SK-N-SH (cell line): ENCODE measurements around the gene CLEC16A. TPM values are rescaled to one million over a fixed set of nuclear protein-coding genes. Genes with fewer than 3 reads are reported as not detected.

Experiments
- CTCF ChIA-PET: fragments of 300-600, 350-600 bp; formaldehyde crosslinking; extraction: SDS; loops from one replicate; lab custom pipeline; 2021; lab: Yijun Ruan, JAX
- POLR2A ChIA-PET: fragments of 350-600 bp; sonication (Branson Sonifier 250); formaldehyde crosslinking; extraction: SDS; loops from one replicate; lab custom pipeline; 2020; ENCODE audit warnings: antibody characterized with exemption, inconsistent platforms; lab: Yijun Ruan, JAX
- DNase-seq: peaks from one replicate; pipeline ENCODE4 v3.0.0; 2012
- H2AFZ ChIP-seq: fragments of 200-600 bp; sonication (generic); 2 replicates; pipeline ENCODE4 v1.8.1; 2016; ENCODE audit warnings: antibody characterized with exemption, mild to moderate bottlenecking, low read depth
- H3F3A ChIP-seq: fragments of 200-600 bp; sonication (generic); replicated peaks from 2 replicates; pipeline ENCODE3; 2016; ENCODE audit warnings: antibody characterized with exemption, mild to moderate bottlenecking; ENCODE audit not compliant: insufficient read depth
- H3K27ac ChIP-seq, 2 experiments: fragments of 200-500 bp in 1 of 2; fragments of 200-600 bp in 1 of 2; sonication (Bioruptor generic) in 1 of 2; sonication (generic), shearing (Covaris generic) in 1 of 2; 2 replicates each; pipeline versions ENCODE4 v1.5.1 to v1.6.1; 2014 to 2016; ENCODE audit warnings: low read depth in 2 of 2, inconsistent platforms in 1 of 2, low read length in 1 of 2, mild to moderate bottlenecking in 1 of 2, mixed read lengths in 1 of 2
- H3K27me3 ChIP-seq: fragments of 200-600 bp; sonication (generic), shearing (Covaris generic); 2 replicates; pipeline ENCODE4 v1.6.1; 2016; ENCODE audit warnings: mixed run types; ENCODE audit not compliant: insufficient read depth
- H3K36me3 ChIP-seq, 2 experiments: fragments of 200-500 bp in 1 of 2; fragments of 200-600 bp in 1 of 2; sonication (Bioruptor generic) in 1 of 2; sonication (generic) in 1 of 2; replicated peaks in 1 of 2; 2 replicates each; pipeline versions ENCODE3 to v1.5.1; 2014 to 2016; ENCODE audit warnings: low read length in 1 of 2, mild to moderate bottlenecking in 1 of 2; ENCODE audit not compliant: insufficient read depth in 2 of 2, control insufficient read depth in 1 of 2
- H3K4me1 ChIP-seq, 2 experiments: fragments of 200-500 bp in 1 of 2; fragments of 200-600 bp in 1 of 2; sonication (Bioruptor generic) in 1 of 2; sonication (generic), shearing (Covaris generic) in 1 of 2; 2 replicates each; pipeline versions ENCODE4 v1.5.1 to v1.6.1; 2014 to 2016; ENCODE audit warnings: low read depth in 1 of 2, low read length in 1 of 2, mixed run types in 1 of 2; ENCODE audit not compliant: insufficient read depth in 2 of 2, control insufficient read depth in 1 of 2
- H3K4me2 ChIP-seq: fragments of 200-600 bp; sonication (generic), shearing (Covaris generic); 2 replicates; pipeline ENCODE4 v1.6.1; 2017; ENCODE audit warnings: mixed run types
- H3K4me3 ChIP-seq, 2 experiments: fragments of 200-500 bp in 1 of 2; fragments of 200-600 bp in 1 of 2; sonication (Bioruptor generic) in 1 of 2; sonication (generic), shearing (Covaris generic) in 1 of 2; 2 replicates each; pipeline versions ENCODE4 v1.5.1 to v1.8.1; 2014 to 2016; ENCODE audit warnings: low read depth in 2 of 2, inconsistent platforms in 1 of 2, low read length in 1 of 2, mild to moderate bottlenecking in 1 of 2, mixed read lengths in 1 of 2, moderate library complexity in 1 of 2
- H3K79me2 ChIP-seq: fragments of 200-600 bp; sonication (generic); 2 replicates; pipeline ENCODE4 v1.8.1; 2017; ENCODE audit warnings: mild to moderate bottlenecking; ENCODE audit not compliant: insufficient read depth
- H3K9ac ChIP-seq: fragments of 200-600 bp; sonication (generic); 2 replicates; pipeline ENCODE4 v1.6.1; 2017; ENCODE audit warnings: mixed run types
- H3K9me2 ChIP-seq: fragments of 200-600 bp; sonication (generic); 2 replicates; pipeline ENCODE4 v1.6.1; 2017; ENCODE audit warnings: mixed run types
- H3K9me3 ChIP-seq: fragments of 200-600 bp; sonication (generic); 2 replicates; pipeline ENCODE4 v1.6.1; 2017; ENCODE audit warnings: mixed run types, mild to moderate bottlenecking, moderate library complexity
- H4K20me1 ChIP-seq: fragments of 200-600 bp; sonication (generic); 2 replicates; pipeline ENCODE4 v1.6.1; 2017; ENCODE audit warnings: mild to moderate bottlenecking, mixed run types; ENCODE audit not compliant: insufficient read depth
- EP300 ChIP-seq, 2 experiments: IDR thresholded peaks; 2 replicates each; pipeline versions ENCODE4 v1.4.0 to v1.6.1; 2012; ENCODE audit warnings: borderline replicate concordance in 1 of 2, low read depth in 1 of 2, low read length in 1 of 2
- FOSL2 ChIP-seq: IDR thresholded peaks from 2 replicates; pipeline ENCODE4 v1.4.0; 2012; ENCODE audit warnings: low read depth, mild to moderate bottlenecking, moderate library complexity, borderline replicate concordance
- FOXJ3 ChIP-seq: sonication (generic); formaldehyde crosslinking; IDR thresholded peaks from 2 replicates; pipeline ENCODE4 v1.5.1; 2020; ENCODE audit warnings: mild to moderate bottlenecking, missing genetic modification reagents
- FOXM1 ChIP-seq: IDR thresholded peaks from 2 replicates; pipeline ENCODE4 v1.4.0; 2012; ENCODE audit warnings: low read depth, mild to moderate bottlenecking
- GABPA ChIP-seq: IDR thresholded peaks from 2 replicates; pipeline ENCODE4 v1.4.0; 2012; ENCODE audit warnings: low read depth, mild to moderate bottlenecking
- JUND ChIP-seq: IDR thresholded peaks from 2 replicates; pipeline ENCODE4 v1.4.0; 2012
- MEF2A ChIP-seq: IDR thresholded peaks from 2 replicates; pipeline ENCODE4 v1.4.0; 2012; ENCODE audit warnings: low read depth, borderline replicate concordance
- MXI1 ChIP-seq: IDR thresholded peaks from 2 replicates; pipeline ENCODE4 v1.6.1; 2012; ENCODE audit warnings: mild to moderate bottlenecking, low read depth, low read length, improper control_type of control experiment
- NRF1 ChIP-seq: IDR thresholded peaks from 2 replicates; pipeline ENCODE4 v1.6.1; 2012; ENCODE audit warnings: low read depth, mild to moderate bottlenecking, low read length
- POLR2AphosphoS5 ChIP-seq: IDR thresholded peaks from 2 replicates; pipeline ENCODE4 v1.6.1; 2012; ENCODE audit warnings: low read depth, low read length
- RCOR1 ChIP-seq: fragments of 150-350 bp; IDR thresholded peaks from 2 replicates; pipeline ENCODE4 v1.6.1; 2017; ENCODE audit warnings: antibody characterized with exemption, low read length
- RXRA ChIP-seq: IDR thresholded peaks from 2 replicates; pipeline ENCODE4 v1.4.0; 2012; ENCODE audit warnings: low read depth, mild to moderate bottlenecking, borderline replicate concordance
- SIN3A ChIP-seq: IDR thresholded peaks from 2 replicates; pipeline ENCODE4 v1.6.1; 2012; ENCODE audit warnings: low read depth, mild to moderate bottlenecking, low read length, moderate library complexity, borderline replicate concordance
- TCF12 ChIP-seq: IDR thresholded peaks from 2 replicates; pipeline ENCODE4 v1.4.0; 2012
- WGBS: methylation state at CpG from one replicate; pipeline ENCODE4 v1.1.6; 2017; ENCODE audit warnings: low lambda C conversion rate; 5-methylcytosine and 5-hydroxymethylcytosine counted together
- polyA plus RNA-seq, 3 experiments: library from polyadenylated mRNA; depleted of rRNA; stranded (reverse); fragments of >200 nt; gene quantifications; 2 replicates each; pipeline ENCODE4 v1.2.3, GENCODE V29; 2012
- TF ChIP-seq, protein P1 (sequence below): IDR thresholded peaks from 2 replicates; pipeline ENCODE4 v1.4.0; 2012; ENCODE audit warnings: low read depth
- TF ChIP-seq, protein P2 (sequence below): IDR thresholded peaks from 2 replicates; pipeline ENCODE4 v1.6.1; 2012; ENCODE audit warnings: mild to moderate bottlenecking, low read depth, low read length, moderate library complexity
- TF ChIP-seq, protein P3 (sequence below): fragments of 150-350 bp; IDR thresholded peaks from 2 replicates; pipeline ENCODE4 v1.6.1; 2016; ENCODE audit warnings: mild to moderate bottlenecking, low read depth, low read length
- TF ChIP-seq, protein P4 (sequence below): IDR thresholded peaks from 2 replicates; pipeline ENCODE4; 2012

Gene CLEC16A
- polyA plus RNA-seq, 1 of the 3 experiments (the other 2 are of a cell fraction) = 13.7 TPM

DNA sequence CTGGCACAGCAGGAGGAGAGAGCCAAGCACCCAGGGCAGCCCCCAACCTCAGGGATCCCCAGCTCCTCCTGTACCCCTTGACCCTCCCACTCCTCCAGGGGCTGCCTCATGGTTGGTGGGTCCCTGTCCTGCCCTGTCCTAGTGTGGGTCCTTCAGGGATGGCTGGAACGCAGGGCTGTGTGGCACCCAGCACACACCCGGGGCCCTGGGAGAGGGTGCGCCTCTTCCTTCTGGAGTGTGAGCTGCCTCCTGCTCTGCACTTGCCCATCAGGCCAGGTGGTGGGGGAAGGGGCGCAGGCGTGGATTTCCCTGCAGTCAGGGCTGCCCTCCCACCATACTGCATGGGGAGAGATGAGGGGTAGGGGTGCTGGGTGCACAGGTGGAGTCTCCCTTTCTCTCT, 269.0 kb downstream of the CLEC16A start:
- no peaks in the 10 kb centered on the region for H3K36me3 ChIP-seq
- POLR2A ChIA-PET = interaction anchor here (1.0 kb wide), 1 partner anchor 145 kb away, joined by 3 read pairs; no protein-coding TSS in a partner anchor
- TF ChIP-seq MXI1 (no peak), POLR2AphosphoS5 (no peak), NRF1 (no peak), FOSL2 (no peak), RXRA (no peak), SIN3A (no peak), TCF12 (no peak), GABPA (no peak), FOXM1 (no peak), JUND (no peak), FOXJ3 (no peak), MEF2A (no peak), RCOR1 (no peak), EP300 (IDR thresholded peaks at IDR 0.05; ENCODE audit: borderline replicate concordance in 1 of 2, low read depth in 1 of 2, low read length in 1 of 2) (no peak)
- TF ChIP-seq, protein P1, sequence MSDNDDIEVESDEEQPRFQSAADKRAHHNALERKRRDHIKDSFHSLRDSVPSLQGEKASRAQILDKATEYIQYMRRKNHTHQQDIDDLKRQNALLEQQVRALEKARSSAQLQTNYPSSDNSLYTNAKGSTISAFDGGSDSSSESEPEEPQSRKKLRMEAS = no peak
- TF ChIP-seq, protein P2, sequence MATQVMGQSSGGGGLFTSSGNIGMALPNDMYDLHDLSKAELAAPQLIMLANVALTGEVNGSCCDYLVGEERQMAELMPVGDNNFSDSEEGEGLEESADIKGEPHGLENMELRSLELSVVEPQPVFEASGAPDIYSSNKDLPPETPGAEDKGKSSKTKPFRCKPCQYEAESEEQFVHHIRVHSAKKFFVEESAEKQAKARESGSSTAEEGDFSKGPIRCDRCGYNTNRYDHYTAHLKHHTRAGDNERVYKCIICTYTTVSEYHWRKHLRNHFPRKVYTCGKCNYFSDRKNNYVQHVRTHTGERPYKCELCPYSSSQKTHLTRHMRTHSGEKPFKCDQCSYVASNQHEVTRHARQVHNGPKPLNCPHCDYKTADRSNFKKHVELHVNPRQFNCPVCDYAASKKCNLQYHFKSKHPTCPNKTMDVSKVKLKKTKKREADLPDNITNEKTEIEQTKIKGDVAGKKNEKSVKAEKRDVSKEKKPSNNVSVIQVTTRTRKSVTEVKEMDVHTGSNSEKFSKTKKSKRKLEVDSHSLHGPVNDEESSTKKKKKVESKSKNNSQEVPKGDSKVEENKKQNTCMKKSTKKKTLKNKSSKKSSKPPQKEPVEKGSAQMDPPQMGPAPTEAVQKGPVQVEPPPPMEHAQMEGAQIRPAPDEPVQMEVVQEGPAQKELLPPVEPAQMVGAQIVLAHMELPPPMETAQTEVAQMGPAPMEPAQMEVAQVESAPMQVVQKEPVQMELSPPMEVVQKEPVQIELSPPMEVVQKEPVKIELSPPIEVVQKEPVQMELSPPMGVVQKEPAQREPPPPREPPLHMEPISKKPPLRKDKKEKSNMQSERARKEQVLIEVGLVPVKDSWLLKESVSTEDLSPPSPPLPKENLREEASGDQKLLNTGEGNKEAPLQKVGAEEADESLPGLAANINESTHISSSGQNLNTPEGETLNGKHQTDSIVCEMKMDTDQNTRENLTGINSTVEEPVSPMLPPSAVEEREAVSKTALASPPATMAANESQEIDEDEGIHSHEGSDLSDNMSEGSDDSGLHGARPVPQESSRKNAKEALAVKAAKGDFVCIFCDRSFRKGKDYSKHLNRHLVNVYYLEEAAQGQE = no peak
- TF ChIP-seq, protein P3, sequence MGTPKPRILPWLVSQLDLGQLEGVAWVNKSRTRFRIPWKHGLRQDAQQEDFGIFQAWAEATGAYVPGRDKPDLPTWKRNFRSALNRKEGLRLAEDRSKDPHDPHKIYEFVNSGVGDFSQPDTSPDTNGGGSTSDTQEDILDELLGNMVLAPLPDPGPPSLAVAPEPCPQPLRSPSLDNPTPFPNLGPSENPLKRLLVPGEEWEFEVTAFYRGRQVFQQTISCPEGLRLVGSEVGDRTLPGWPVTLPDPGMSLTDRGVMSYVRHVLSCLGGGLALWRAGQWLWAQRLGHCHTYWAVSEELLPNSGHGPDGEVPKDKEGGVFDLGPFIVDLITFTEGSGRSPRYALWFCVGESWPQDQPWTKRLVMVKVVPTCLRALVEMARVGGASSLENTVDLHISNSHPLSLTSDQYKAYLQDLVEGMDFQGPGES = no peak
- TF ChIP-seq, protein P4, sequence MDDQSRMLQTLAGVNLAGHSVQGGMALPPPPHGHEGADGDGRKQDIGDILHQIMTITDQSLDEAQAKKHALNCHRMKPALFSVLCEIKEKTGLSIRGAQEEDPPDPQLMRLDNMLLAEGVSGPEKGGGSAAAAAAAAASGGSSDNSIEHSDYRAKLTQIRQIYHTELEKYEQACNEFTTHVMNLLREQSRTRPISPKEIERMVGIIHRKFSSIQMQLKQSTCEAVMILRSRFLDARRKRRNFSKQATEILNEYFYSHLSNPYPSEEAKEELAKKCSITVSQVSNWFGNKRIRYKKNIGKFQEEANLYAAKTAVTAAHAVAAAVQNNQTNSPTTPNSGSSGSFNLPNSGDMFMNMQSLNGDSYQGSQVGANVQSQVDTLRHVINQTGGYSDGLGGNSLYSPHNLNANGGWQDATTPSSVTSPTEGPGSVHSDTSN = no peak

More for the DNA sequence above, 269.0 kb downstream of the CLEC16A start:
- Histone ChIP-seq H2AFZ (no peak overlapping the region), H3K4me2 (no peak overlapping the region), H3K4me3 (no peak overlapping the region), H3K9me3 (no peaks in the 10 kb centered on the region; the same call in 1 of the 2 replicates), H3K79me2 (no peaks in the 10 kb centered on the region), H3K27me3 (no peaks in the 10 kb centered on the region), H4K20me1 (no peaks in the 10 kb centered on the region), H3K9ac (no peak overlapping the region), H3F3A (no peaks in the 10 kb centered on the region), H3K4me1 (peaks cover 0 to 3% of the 10 kb centered on the region in 2 experiments; a peak in 1 of 4 replicates), H3K27ac (no peak overlapping the region), H3K9me2 (no peaks in the 10 kb centered on the region)
- DNase-seq = no peak
- 87% methylated on average over 2 of the region's 5 CpGs for WGBS
- CTCF ChIA-PET = interaction anchor here (0.9 to 1.2 kb wide), 2 partner anchors 42 to 242 kb away, joined by 3 to 4 read pairs; partner anchors contain the start of gene SOCS1
